ENCODE measurements around the gene CR1L. TPM values are rescaled to one million over a fixed set of nuclear protein-coding genes. Genes with fewer than 3 reads are reported as not detected.
"Not testable (repeated sequence)": the region's sequence is repeated elsewhere in the genome, so short reads cannot be mapped to it uniquely, and the experiment has no call there.

The CR1L gene
- total and polyA plus RNA-seq, 2 of the 8 experiments (the other 6 are each of a cell fraction or from before 2014, with no cell fraction given), result 0.39 TPM; not detected in 1

DNA sequence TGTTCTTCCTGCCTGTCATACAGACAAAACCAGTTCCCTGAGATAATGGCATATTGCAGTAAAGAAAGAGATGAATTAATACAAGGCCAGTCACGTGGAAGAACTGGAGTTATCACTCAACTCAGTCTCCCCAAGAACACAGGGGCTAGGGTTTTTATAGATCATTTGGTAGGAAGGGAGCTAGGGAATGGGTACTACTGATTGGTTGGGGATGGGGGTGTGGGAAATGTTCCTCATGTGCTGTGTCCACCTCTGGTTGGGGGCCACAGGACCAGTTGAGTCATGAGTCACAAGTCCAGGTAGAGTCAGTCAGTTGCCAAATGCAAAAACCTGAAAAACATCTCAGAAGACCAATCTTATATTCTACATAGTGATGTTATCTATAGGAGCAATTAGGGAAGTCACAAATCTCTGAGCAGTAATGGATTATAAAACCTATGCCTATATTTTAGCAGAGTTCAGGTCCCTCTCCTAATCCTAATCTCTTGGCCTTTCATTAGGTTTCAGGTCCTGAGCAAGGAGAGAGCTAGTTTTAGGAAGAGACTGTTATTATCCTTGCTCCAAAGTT, 19.3 kb upstream of the CR1L start:
- H3K4me3 ChIP-seq (ENCODE audit: extremely low read depth in 1 of 4, insufficient read depth in 2 of 4, low read depth in 3 of 4, low read length in 4 of 4); H3K27me3 ChIP-seq (replicated peaks in 1 of 4; ENCODE audit: control insufficient read depth in 3 of 4, extremely low read depth in 1 of 4, insufficient read depth in 3 of 4, low read length in 3 of 4); H2BK15ac ChIP-seq (ENCODE audit: low read length); H3K56ac ChIP-seq (replicated peaks; ENCODE audit: insufficient read length, low read depth, low read length); H3K14ac ChIP-seq (ENCODE audit: insufficient read length); H3K79me2 ChIP-seq (ENCODE audit: control insufficient read depth in 1 of 2, insufficient read depth in 2 of 2, low read length in 2 of 2); H4K5ac ChIP-seq (ENCODE audit: insufficient read length, low read depth, low read length); H3K36me3 ChIP-seq (ENCODE audit: control insufficient read depth in 2 of 4, insufficient read depth in 4 of 4, low read length in 3 of 4); POLR2A ChIA-PET (ENCODE audit: partially characterized antibody); H2BK5ac ChIP-seq (ENCODE audit: low read depth, low read length); DNase-seq (ENCODE audit: low read depth in 1 of 2, low spot score in 2 of 2); H2BK20ac ChIP-seq (ENCODE audit: low read length); H2BK12ac ChIP-seq (ENCODE audit: low read depth, low read length); H3K27ac ChIP-seq (ENCODE audit: low read depth, low read length); H3K4ac ChIP-seq (replicated peaks; ENCODE audit: insufficient read length, low read depth, low read length); H4K91ac ChIP-seq (replicated peaks; ENCODE audit: insufficient read length, low read length); H3K9me3 ChIP-seq (ENCODE audit: insufficient read depth in 2 of 2, low read depth in 1 of 2, low read length in 1 of 2); H3K18ac ChIP-seq (ENCODE audit: extremely low read depth, low read length); H4K8ac ChIP-seq (ENCODE audit: extremely low read depth, insufficient read depth, low read length); FAIRE-seq; H3K4me2 ChIP-seq (ENCODE audit: insufficient read depth in 1 of 2, low read depth in 2 of 2, low read length in 2 of 2); H3K23ac ChIP-seq (ENCODE audit: insufficient read length); H2AK5ac ChIP-seq (ENCODE audit: low read depth, low read length); H3K4me1 ChIP-seq (replicated peaks in 1 of 4; ENCODE audit: control insufficient read depth in 3 of 4, insufficient read depth in 4 of 4, low read length in 3 of 4); H2AFZ ChIP-seq (ENCODE audit: low read length); H3K23me2 ChIP-seq (ENCODE audit: low read depth, low read length); H3K79me1 ChIP-seq (ENCODE audit: low read depth, low read length); H4K20me1 ChIP-seq (replicated peaks in 1 of 2; ENCODE audit: control insufficient read depth in 1 of 2, insufficient read depth in 2 of 2, low read length in 2 of 2); H2BK120ac ChIP-seq (replicated peaks; ENCODE audit: low read depth, low read length); H3K9ac ChIP-seq (replicated peaks in 1 of 4; ENCODE audit: extremely low read depth in 1 of 4, low read depth in 3 of 4, low read length in 3 of 4): not testable (repeated sequence)
- WGBS, 2 experiments (ENCODE audit: extremely low coverage in 1 of 2, insufficient coverage in 1 of 2, insufficient read length in 1 of 2, insufficient replicate concordance in 2 of 2, low coverage in 1 of 2, low lambda C conversion rate in 2 of 2, missing lambda C conversion rate in 1 of 2), result 92% methylated on average over 1 of the region's 1 CpG; no CpG with 5 or more reads in 1 of the 2 experiments
- CTCF ChIA-PET (ENCODE audit: partially characterized antibody), result interaction anchor here (1.0 kb wide), 1 partner anchor 20 kb away, joined by 4 read pairs; no protein-coding TSS in a partner anchor
